Fibroblast of skin of abdomen (primary cell): ENCODE results near the gene ECSCR.
"Not testable (repeated sequence)": the region's sequence is repeated elsewhere in the genome, so short reads cannot be mapped to it uniquely, and the experiment has no call there.

ENCODE experiments used
- DNase-seq: peaks from one replicate; pipeline ENCODE4 v3.0.0-alpha.2; 2013

The ECSCR gene

DNA sequence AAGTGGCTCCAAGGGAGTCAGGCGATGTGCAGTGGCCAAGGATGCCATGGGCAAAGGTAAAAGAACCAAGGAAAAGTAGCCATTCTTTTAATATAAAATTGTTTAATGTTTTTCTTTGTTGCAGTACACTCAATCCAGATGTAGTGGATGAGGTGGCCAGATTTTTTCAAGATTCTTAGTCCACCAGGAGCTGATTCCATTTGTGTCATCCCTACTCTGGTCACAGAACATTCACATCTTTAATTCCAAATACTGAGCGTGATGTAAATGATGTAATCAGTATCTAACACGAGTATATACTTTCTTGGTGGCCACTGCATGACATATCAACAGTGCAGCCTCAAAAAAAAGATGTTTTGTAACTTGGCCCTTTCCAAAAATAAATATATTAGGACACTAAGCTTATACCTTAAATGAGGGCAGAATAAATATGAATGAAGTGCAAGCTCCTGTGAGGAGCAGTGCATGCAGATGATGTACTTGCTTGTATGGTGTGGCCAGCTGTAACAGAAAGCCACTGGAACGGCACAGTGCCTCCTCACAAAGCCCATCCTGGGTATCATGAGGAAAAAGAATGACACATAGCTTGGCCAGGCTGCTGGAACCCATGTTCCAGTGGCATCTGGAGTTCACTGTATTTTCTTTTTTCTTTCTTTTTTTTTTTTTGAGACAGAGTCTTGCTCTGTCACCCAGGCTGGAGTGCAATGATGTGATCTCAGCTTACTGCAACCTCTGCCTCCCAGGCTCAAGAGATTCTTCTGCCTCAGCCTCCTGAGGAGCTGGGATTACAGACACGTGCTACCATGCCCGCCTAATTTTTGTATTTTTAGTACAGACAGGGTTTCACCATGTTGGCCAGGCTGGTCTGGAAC is 52.2 kb downstream of the ECSCR start:
- no peak for DNase-seq

DNA sequence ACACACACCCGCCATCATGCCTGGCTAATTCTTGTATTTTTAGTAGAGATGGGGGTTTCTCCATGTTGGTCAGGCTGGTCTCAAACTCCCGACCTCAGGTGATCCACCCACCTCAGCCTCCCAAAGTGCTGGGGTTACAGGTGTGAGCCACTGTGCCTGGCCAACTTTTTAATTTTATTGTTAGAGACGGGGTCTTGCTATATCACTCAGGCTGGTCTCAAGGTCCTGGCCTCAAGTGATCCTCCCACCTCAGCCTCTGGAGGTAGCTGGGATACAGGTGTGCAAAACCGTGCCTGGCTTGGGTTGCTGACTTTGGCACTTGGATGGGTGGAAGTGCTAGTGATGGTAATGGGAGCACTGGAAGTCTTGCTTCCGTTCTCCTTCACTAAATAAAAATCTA is 53.4 kb downstream of the ECSCR start:
- DNase-seq: not testable (repeated sequence)

DNA sequence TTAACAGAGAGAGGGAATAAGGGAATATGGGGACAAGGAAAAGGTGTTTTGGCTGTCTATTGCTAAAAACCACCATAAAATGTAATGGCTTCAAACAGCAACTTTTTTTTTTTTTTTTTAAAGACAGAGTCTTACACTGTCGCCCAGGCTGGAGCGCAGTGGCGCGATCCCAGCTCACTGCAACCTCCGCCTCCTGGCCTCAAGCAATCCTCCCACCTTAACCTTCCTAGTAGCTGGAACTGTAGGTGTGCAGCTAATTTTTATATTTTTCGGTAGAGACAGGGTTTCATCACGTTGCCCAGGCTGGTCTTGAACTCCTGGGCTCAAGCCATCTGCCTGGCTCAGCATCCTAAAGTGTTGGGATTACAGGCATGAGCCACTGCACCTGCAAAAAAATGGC is 54.4 kb downstream of the ECSCR start:
- no peak for DNase-seq

DNA sequence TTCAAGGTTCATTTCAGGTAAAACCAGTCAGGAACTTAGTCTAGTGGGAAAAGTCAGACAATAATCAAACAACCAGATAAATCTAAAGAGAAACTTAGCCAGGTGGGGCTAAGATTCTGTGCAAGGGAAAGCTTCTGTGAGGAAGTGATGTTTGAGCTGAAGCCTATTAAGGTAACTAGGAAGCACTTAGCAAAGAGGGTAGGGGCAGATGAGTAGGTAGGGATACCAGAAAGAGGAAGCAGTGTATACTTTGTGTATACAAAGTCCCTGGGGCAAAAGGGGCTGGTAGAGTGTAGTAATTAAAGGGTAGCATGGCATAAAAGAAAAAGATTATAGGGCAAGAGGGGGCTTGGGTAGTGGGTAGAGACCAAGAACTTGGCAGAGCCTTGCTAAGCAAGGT is 55.0 kb downstream of the ECSCR start:
- DNase-seq: no peak

DNA sequence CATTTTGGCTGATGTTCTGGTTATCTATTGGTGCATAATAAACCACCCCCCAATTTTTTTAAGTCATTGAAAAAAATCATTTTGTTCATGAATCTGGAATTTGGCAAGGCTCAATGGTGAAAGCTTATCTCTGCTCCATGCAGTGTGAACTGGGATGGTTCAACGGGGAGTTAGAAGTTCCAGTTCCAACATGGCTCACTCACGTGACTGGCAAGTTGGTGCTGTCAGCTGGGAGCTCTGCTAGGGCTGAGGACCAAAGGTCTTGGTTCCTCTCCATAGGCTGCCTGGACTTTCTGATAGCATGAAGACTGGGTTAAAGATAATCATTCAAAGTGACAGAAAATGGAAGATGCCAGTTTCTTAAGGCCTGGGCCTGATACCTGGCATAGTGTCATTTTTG is 55.6 kb downstream of the ECSCR start:
- DNase-seq: no peak

DNA sequence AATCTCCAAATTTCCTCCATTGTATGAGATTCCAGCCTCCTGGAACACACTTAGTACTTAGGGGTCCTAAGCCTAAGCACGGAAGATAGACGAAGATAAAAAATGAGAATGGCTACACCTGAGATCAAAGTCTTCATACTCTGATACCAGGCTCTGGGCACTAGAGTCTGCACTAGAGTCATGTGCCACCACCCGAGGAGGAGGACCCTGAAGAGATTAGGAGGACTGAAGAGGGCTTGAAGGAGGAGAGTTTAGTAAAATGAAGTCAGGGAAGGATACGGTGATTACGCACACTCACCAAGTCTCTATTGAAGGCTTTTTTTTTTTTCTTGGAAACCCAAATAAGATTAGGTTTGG is 58.1 kb downstream of the ECSCR start:
- no peak for DNase-seq

DNA sequence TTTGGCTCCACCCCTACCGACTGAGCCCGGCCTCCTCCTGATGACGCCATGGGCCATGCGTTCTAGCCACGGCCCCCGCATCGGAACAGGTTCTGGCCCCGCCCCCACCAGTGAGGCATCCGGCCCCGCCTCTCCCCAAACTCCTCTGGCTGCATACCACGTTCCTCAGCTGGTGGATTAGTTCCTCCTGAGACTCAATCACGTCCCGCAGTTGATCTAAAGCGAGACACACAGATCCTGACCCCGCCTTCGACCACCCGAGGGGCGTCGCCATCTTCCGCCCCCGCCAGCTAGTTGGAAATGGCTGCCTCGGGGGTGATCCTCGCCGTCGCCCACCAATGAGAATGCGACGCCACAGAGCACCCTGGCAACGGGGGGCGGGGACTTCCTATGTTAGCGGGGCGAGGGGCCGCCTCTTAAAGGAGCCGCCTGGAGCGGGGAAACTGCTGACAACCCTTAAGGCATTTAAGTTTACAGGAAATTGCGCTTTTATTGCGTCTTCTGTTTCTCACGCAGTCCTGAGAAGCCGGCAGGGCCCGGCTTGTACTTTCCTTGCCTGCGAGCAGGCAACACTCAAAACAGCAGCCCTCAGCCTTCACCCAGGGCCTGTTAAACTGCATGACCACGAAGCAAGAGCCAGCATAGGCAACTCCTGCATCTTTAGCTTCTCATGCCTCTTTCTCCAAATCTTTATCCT is 58.6 kb downstream of the ECSCR start, which contains the start of gene SPATA24:
Gene SPATA24 (minus strand): TSS at position 303 of the 697 bp plus-strand sequence. CDS start 29 bp downstream, at position 274.
- DNase-seq: peak; percentile 98

DNA sequence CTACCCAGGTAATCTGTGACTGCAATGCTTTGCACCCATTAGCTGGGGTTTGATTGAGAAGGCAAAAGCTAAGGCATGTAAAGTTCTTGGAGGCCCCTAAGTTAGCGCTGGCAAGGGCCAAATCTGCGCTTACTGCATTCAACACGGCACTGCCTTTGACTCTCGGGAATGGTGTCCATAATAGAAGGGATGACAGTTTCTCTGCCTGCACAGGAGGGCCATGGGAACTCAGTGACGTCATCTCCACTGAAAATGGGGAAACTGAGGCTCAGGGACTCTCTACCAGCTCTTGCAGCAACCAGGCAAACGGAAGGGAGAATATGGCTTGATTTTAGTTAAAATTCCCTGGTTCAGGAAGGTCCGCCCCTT is 59.1 kb downstream of the ECSCR start:
- DNase-seq: no peak

DNA sequence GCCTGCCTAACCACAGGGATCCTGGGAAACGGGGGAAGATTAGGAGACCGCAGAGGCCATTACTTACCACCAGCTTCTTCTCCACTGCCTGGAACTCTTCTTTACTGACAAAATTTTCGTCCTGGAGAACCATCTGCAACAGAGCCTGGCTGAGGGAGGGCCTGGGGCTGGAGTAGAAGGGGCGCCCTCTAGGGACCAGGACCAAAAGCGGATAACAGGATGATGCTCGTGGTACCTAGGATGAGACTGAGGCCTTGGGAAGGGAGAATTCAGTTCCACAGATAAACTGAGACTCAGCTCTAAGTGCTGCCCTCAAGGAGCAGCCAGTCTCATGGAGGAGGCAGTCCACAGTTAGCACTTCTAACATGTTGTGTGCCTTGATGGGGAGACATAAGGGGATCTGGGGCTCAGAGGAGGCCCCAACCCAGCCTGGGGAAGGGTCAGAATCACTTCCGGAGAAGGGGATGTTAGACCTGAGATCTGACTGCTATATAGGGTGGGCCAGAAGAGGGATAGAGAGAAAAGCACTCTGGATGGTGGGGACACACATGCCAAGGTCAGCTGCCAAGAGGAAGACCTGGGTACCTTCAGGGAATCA is 59.9 kb downstream of the ECSCR start:
- DNase-seq: no peak

DNA sequence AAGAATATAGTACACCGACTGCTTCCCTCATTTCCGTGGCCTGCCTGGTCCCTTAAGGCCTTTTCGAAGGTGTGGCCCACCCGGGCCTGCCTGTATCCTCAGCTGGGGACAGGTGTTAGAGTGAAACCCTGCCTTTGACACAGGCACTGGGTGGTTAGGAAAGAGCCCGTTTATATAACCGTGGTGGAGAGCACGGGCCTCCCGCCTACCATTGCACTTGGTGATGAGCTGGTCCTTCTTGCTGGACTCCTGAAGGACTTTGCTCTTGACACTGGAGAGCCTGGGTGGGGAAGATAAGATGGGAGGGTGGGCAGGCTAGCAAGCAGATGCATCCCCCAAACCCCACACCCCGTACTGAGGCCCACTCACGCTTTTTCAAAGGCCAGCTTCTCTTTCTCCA is 61.0 kb downstream of the ECSCR start:
- DNase-seq: no peak

DNA sequence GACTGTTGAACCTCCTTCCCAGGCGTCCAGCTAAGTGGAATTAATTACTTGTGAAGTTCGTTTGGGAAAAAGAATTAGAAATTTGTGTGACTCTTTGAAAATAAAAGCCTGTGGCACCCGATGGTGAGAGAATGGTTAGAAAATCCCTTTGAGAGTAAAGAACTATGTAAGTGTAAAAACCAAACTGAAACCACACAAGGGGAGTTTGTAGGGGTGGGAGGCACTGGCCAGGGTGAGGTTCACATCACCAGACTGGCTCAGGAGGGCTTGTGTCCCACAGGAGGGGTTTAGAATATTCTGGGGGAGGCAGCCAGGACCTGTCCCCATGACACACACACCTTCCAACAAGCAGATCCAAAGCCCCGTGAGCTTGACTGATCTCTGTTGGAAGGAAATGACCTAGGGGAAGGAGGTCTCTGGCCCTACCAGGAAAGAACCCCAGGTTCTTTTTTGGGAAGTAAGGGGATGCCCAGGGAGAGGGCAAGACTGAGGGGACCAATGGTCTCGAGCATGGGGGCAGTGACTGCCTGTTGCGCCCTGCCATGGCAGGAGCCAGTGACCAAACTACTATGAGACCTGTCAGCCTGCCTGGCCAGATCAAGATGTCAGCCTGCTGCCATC is 62.9 kb downstream of the ECSCR start:
- DNase-seq: no peak
